Hematopoietic multipotent progenitor cell treated with erythropoietin and hydrocortisone succinate and interleukin-3 and kit ligand, for 4 days (in vitro differentiated cells): ENCODE data around the gene TCFL5.
"Not testable (repeated sequence)": the region's sequence is repeated elsewhere in the genome, so short reads cannot be mapped to it uniquely, and the experiment has no call there.

ENCODE experiments used
- DNase-seq: peaks from one replicate; pipeline ENCODE4 v3.0.0-alpha.2; 2015

The TCFL5 gene

GRCh38 chr20:62879275-62880146, 17.9 kb upstream of the TCFL5 start:
- no peak for DNase-seq

DNA sequence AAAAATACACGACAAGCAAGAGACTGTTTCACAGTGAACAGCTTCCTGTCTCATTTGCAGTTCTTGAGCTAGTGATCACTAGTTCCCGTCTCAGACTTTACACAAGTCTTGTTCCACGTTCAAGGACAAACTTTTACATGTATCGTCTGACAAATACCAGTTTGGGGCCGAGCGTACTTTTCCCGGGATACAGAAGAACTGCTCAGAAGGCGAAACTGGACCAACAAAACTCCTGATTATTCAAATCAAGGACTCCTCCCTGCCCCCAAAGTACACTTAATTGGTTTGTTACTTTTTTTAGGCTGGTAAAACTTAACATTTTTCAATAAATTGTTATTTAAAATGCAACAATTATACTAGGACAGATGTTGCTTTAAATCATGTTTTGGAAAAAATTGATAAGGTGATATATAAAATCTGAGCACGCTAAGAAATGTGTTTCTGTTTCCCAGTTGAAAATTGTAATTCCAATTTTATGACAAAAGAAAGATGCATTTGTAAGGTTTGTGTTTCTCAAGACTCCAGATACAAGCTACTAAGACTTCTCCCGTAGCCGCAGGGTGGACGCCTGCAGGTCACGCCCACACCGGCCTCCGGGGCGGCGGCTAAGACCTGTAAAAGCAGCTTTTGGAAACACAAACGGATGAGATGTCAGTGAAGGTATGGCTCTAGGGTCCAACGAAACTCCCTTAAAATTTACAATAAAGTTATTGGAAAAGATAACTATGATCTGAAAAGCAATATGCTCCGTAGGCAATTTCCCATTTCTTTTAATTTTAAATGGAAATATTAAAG, 16.8 kb upstream of the TCFL5 start:
- DNase-seq: no peak

- DNase-seq: peak; percentile 37
Observed at GRCh38 chr20:62876902-62877816, 15.5 kb upstream of the TCFL5 start.

- DNase-seq: no peak
Observed at GRCh38 chr20:62876501-62876901, 14.9 kb upstream of the TCFL5 start.

DNA sequence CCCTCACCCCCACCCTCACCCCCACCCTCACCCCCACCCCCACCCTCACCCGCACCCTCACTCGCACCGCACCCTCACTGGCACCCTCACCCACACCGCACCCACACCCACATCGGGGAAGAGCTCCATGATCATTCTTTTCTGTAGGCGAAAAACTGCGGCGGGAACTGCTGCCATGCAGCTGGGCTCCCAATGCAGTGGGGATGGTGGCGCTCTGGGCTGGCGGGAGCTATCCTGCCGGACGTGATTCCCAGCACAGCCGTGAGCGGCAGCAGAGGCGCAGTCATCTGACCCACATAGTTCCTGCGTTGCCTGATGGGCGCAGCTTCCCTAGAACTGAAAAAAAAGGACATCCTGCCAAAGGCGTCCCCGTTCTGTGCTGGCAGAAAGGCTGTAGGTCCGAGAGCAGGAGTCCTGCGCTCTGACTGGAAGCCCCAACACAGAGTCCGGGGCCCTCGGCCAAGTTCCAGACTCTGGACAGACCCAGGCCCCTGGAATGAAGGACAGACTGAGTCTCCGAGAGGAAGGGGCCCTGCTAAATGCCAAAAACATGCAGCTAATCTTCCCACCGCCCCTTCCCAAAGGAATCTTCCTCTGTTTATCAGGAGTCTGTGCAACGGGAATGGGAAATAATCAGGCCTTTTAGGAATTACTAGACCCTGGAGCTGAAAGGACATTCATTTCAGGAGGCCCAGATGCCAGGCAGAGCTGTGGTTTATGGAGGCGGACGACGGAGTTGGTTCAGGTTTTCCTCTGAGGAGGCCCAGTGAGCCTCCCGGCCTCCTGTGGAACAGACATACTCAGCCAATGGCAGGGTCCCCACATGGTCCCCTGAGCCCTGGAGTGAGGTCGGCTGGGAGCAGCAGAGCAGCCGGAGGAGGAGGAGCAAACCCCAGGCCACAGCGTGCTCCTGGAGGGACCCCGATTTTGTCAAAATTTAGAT, 14.1 kb upstream of the TCFL5 start:
- DNase-seq: peak; percentile 73

DNA sequence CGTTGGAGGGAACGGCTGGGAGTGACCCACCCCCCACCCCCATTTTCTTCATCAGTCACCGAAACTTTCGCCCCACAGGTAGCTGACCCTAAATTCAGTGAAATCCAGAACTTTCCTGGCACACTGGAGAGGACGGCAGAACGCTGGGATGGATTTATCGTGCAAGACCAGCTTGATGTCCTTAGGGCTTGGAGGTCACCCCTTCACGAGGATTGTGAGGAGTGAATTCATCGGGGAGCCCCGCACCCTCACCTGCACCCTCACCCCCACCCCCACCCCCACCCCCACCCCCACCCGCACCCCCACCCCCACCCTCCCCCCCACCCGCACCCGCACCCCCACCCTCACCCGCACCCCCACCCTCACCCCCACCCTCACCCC, 13.3 kb upstream of the TCFL5 start:
- no peak for DNase-seq

GRCh38 chr20:62873681-62874031, 12.0 kb upstream of the TCFL5 start:
- DNase-seq: peak; percentile 73

- DNase-seq: no peak
Observed at GRCh38 chr20:62873280-62873679, 11.7 kb upstream of the TCFL5 start.

DNA sequence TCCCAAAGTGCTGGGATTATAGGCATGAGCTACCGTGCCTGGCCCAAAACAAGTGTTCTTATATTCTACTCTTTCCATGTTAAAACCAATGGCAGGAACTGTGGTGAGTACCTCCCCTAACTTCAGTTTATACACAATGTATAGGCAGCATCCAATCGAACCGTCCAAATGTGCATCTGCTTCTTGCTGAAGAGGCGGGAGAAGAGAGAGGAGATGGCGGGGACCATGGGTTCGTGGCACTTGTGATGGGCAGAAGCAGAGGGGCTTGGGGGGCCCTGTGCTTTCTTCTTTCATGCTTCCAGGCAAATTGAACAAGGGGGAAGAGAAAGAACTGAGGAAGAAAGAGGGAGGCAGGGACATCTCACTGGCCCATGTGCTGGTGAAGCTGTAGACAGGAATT, 11.2 kb upstream of the TCFL5 start:
- no peak for DNase-seq

- DNase-seq: no peak
Observed at GRCh38 chr20:62872184-62872847, 10.7 kb upstream of the TCFL5 start.

GRCh38 chr20:62864207-62864606, 2.6 kb upstream of the TCFL5 start:
- no peak for DNase-seq

DNA sequence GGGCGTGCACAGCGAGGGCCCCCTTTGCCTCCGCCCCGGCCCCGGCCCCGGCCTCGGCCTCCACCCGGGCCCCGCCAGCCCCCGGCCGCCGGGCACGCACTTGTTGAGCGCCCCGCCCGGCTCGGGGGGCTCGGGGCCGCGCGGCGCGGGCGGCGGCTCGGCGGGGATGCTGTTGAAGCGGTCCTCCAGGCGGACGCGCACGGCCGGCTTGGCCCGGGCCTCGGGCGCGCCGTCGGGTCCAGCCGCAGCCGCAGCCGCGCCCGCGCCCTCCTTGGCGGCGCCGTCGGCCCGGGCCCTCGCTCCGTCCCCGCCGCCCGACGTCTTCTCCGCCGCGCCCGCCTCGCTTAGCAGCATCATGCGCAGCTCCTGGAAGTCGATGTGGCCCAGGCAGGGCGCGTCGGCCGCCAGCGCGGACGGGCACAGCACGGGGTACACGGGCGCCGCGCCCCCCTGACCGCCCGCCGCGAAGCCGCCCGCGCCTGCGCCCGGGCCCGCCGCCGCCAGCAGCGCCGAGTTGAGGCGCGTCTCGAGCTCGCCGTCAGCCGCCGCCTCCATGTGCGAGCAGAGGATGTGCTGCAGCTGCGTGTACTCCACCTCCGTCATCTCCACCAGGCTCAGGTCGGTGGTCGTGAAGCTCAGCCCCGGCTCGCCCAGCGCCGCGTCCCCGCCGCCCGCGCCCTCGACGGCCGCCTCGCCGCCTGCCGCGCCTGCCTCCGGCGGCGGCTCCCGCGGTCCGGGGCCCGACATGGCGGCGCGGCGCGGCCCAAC, 514 bp downstream of the TCFL5 start:
- DNase-seq: peak; percentile 54

DNA sequence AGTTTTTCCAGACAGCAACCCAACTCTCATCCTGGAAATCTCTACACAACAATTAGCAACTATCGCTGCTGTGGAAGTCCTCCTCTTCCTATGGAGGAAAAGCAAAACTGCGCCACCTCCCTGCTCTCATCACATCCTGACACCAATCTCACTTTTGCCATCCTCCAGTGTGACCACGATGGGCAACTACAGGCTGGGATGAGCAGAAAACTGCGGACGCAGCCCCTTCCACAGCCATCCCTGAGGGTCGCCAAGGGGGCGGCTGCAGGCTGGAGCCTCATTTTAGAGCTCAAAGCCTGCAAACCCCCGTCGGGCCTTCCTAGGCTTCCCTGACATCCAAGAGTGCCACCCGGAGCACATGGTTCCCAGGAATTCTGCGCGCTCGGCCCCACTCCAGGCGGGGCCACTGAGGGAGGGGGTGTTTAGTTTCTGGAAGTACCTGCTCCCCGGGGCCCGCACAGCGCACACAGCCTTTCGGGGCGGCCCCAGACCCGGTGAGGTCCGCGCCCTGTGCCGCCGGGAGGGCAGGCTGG, 1.2 kb downstream of the TCFL5 start:
- peak; percentile 22 for DNase-seq

DNA sequence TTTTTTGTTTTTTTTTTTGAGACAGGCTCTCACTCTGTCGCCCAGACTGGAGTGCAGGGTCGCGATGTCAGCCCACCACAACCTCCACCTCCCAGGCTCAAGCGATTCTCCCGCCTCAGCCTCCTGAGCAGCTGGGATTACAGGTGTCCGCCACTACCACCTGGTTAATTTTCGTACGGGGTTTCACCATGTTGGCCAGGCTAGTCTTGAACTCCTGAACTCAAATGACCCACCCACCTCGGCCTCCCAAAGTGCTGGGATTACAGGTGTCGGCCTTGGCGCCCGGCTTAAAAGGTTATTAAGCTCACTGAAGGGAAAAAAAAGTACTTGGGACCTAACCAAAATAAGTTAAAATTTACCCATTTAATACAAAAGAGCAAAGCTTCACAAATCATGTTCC, 1.9 kb downstream of the TCFL5 start:
- no peak for DNase-seq

GRCh38 chr20:62858058-62858830, 3.4 kb downstream of the TCFL5 start:
- no peak for DNase-seq

- no peak for DNase-seq
Observed at GRCh38 chr20:62856931-62857619, 4.5 kb downstream of the TCFL5 start.

DNA sequence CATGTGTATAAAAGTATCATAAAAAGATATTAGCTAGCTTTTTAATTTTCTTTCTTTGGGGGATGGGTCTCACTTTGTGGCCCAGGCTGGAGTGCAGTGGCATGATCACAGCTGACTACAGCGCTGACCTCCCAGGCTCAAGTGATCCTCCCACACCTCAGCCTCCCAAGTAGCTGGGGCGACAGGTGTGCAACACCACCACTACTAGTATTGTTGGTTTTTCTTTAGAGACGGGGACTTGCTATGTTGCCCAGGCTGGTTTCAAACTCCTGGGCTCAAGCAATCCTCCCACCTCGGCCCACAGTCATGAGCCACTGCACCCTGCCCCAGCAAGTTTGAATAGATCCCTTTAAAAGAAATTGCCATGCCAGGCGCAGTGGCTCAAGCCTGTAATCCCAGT, 6.5 kb downstream of the TCFL5 start:
- no peak for DNase-seq

- DNase-seq: no peak
Observed at GRCh38 chr20:62854121-62854520, 7.5 kb downstream of the TCFL5 start.

GRCh38 chr20:62853304-62853703, 8.3 kb downstream of the TCFL5 start:
- DNase-seq: not testable (repeated sequence)
